ENCODE results near the gene PLA2G2C. TPM values are rescaled to one million over a fixed set of nuclear protein-coding genes. Genes with fewer than 3 reads are reported as not detected.

PLA2G2C gene
- total RNA-seq, 1 experiment from 2014 or later, result not detected

DNA sequence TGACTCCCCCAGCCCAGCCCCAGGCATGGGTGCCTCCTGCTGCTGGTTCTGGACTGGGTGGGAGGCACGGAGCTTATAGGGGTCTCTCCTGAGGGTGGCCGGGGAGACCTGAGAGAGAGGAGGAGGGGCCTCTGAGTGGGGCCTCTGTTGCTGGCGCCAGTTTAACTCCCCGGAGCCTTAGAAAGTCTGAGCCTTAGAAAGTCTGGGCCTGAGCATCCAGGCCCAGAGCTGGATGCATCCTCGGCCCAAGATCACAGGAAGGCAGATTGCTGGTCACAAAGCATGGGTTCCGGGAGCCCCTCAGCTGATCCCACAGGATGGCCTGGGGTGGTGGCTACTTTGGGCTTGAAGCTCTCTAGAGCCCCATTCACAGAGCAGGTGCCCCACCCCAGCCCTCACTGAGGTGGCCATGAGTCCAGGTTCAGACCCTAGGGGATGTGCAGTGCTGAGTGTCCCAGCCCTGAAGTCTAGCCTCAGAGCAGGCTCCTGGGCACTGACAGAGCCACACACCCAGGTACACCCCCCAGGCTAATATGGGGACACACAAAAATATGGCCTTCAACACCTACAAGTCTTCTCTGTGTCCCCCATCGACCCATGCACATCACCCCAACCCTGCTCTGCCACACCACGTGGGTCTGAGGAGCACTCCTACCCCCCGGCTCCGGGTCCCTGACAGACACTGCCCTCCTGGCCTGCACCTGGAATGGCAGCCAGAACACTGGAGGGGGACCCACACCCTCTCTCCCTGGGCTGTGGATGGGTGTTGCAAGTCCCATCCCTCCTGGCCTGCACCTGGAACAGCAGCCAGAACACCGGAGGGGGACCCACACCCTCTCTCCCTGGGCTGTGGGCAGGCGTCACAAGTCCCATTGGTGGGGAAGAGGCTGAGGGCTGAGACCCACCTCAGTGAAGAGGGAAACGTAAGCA is 37.5 kb downstream of the PLA2G2C start:
- CTCF ChIA-PET, result no interaction called here
- no peaks in the 10 kb centered on the region for H3K4me1 ChIP-seq (ENCODE audit: insufficient read depth, low read length, poor library complexity, severe bottlenecking)
- DNase-seq (ENCODE audit: low spot score), result no peak
- no peaks in the 10 kb centered on the region for H3K27me3 ChIP-seq (replicated peaks; ENCODE audit: insufficient read depth, low read depth, low read length, poor library complexity)
- no peak overlapping the region for H3K27ac ChIP-seq (ENCODE audit: low read depth, low read length, poor library complexity, severe bottlenecking)
- H3K9me3 ChIP-seq (ENCODE audit: low read depth, low read length, poor library complexity, severe bottlenecking), result no peaks in the 10 kb centered on the region
- no peak for TF ChIP-seq EZH2 (IDR thresholded peaks at IDR 0.05; ENCODE audit: borderline replicate concordance, low read depth, low read length, poor library complexity, severe bottlenecking)
- TF ChIP-seq CTCF (conservative IDR thresholded peaks at IDR 0.05; ENCODE audit: low read depth, low read length), result no peak
- BruUV-seq (replicated peaks), result no TSS peak
- POLR2A ChIA-PET (ENCODE audit: low non-redundant PET), result no interaction called here
- intact Hi-C loops (cut with micrococcal nuclease; ENCODE audit: unreplicated experiment), result no loop called here
- H3K4me3 ChIP-seq (ENCODE audit: low read depth, low read length, poor library complexity, severe bottlenecking), result no peak overlapping the region
- no peaks in the 10 kb centered on the region for H3K36me3 ChIP-seq (ENCODE audit: insufficient read depth, low read length, poor library complexity, severe bottlenecking)

GRCh38 chr1:20147846-20148570 is 38.3 kb downstream of the PLA2G2C start:
- Histone ChIP-seq H3K4me1 (ENCODE audit: insufficient read depth, low read length, poor library complexity, severe bottlenecking) (no peaks in the 10 kb centered on the region), H3K27ac (ENCODE audit: low read depth, low read length, poor library complexity, severe bottlenecking) (no peak overlapping the region), H3K9me3 (ENCODE audit: low read depth, low read length, poor library complexity, severe bottlenecking) (no peaks in the 10 kb centered on the region), H3K4me3 (ENCODE audit: low read depth, low read length, poor library complexity, severe bottlenecking) (no peak overlapping the region), H3K27me3 (replicated peaks; ENCODE audit: insufficient read depth, low read depth, low read length, poor library complexity) (no peaks in the 10 kb centered on the region), H3K36me3 (ENCODE audit: insufficient read depth, low read length, poor library complexity, severe bottlenecking) (no peaks in the 10 kb centered on the region)
- BruUV-seq (replicated peaks), result no TSS peak
- ChIA-PET POLR2A (ENCODE audit: low non-redundant PET) (no interaction called here), CTCF (no interaction called here)
- TF ChIP-seq EZH2 (IDR thresholded peaks at IDR 0.05; ENCODE audit: borderline replicate concordance, low read depth, low read length, poor library complexity, severe bottlenecking) (no peak), CTCF (conservative IDR thresholded peaks at IDR 0.05; ENCODE audit: low read depth, low read length) (no peak)
- no peak for DNase-seq (ENCODE audit: low spot score)
- intact Hi-C loops (cut with micrococcal nuclease; ENCODE audit: unreplicated experiment), result no loop called here

DNA sequence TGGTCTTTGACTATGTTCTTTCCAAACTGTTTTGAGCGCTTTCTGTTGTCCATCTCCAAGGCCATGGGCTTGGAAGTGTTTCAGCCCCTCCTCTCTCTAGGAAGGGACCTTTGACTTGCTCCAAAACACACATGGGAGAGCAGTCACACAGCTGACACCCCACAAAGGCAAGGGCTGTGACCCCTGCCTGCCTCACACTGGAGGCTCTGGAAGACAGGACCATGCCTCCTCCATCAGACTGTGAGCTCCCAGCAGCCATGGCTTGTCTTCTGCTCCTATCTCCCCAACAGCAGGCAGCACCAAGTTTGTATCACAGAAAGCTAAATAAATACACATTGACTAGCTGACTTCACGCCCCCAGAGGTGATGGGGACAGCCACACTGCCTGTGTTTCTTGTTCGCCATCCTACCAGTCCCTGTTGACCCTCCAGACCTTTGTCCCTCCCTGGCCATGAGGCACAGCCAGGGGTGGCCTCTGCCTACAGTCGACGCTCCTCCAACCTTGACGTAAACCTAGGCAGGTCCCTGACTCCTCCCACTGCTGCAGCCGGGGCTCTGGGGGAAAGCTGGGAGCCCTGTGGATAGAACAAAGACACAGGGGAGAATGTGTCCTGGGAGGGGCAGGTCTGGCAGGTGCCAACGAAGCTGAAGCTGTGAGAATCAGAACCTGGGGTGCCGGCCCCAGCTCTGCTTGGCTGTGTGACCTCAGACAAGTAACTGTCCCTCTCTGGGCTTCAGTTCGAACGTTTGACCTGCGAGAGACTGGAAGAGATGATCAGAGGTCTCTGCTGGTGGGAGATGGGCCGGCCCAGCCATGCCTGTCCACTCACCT is 42.4 kb downstream of the PLA2G2C start:
- no peaks in the 10 kb centered on the region for H3K27me3 ChIP-seq (replicated peaks; ENCODE audit: insufficient read depth, low read depth, low read length, poor library complexity)
- no peaks in the 10 kb centered on the region for H3K9me3 ChIP-seq (ENCODE audit: low read depth, low read length, poor library complexity, severe bottlenecking)
- TF ChIP-seq EZH2 (IDR thresholded peaks at IDR 0.05; ENCODE audit: borderline replicate concordance, low read depth, low read length, poor library complexity, severe bottlenecking) (no peak), CTCF (conservative IDR thresholded peaks at IDR 0.05; ENCODE audit: low read depth, low read length) (no peak)
- no TSS peak for BruUV-seq (replicated peaks)
- CTCF ChIA-PET, result no interaction called here
- H3K27ac ChIP-seq (ENCODE audit: low read depth, low read length, poor library complexity, severe bottlenecking), result no peak overlapping the region
- no peak overlapping the region for H3K4me3 ChIP-seq (ENCODE audit: low read depth, low read length, poor library complexity, severe bottlenecking)
- H3K36me3 ChIP-seq (ENCODE audit: insufficient read depth, low read length, poor library complexity, severe bottlenecking), result no peaks in the 10 kb centered on the region
- POLR2A ChIA-PET (ENCODE audit: low non-redundant PET), result no interaction called here
- H3K4me1 ChIP-seq (ENCODE audit: insufficient read depth, low read length, poor library complexity, severe bottlenecking), result no peaks in the 10 kb centered on the region
- no peak for DNase-seq (ENCODE audit: low spot score)
- intact Hi-C loops (cut with micrococcal nuclease; ENCODE audit: unreplicated experiment), result no loop called here
